ENCODE measurements around the gene CCDC134.
A peak's percentile ranks its signal among the peaks of the same experiment; 100 is the strongest.

Gene CCDC134

DNA sequence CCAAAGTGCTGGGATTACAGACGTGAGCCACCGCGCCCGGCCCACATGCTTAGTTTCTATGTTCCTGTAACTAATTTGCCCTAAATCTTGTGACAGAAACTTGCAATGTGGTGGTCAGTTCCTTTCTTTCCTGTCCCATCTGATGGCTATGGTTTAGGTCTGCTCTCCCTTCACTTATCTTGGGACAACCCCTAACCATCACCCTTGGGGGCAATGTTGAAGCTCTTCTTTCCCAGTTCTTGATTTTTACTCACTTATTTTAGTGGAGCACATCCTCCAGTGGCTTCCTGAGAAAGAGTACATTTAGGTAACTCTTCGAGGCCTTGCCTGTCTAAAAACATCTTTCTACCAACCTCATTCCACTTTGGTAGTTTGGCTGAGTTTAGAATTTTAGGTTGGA, 39.7 kb downstream of the CCDC134 start:
- no peak for DNase-seq
- Histone ChIP-seq H2BK120ac (ENCODE audit: insufficient read depth, low read length, poor library complexity) (no peak overlapping the region), H3K9ac (ENCODE audit: low read length) (no peak overlapping the region), H3K18ac (ENCODE audit: low read length) (no peak overlapping the region), H3K36me3 (ENCODE audit: control insufficient read depth in 1 of 2, insufficient read depth in 2 of 2, low read length in 2 of 2) (peaks cover 11 to 22% of the 10 kb centered on the region in 2 experiments), H2BK12ac (ENCODE audit: low read length) (no peak overlapping the region), H3K9me3 (ENCODE audit: insufficient read depth, low read depth, low read length) (no peaks in the 10 kb centered on the region), H4K8ac (ENCODE audit: low read depth, low read length) (no peak overlapping the region), H3K23ac (ENCODE audit: low read length) (no peak overlapping the region), H3K4me2 (ENCODE audit: low read length) (no peak overlapping the region), H3K27ac (ENCODE audit: low read depth, low read length) (no peak overlapping the region), H3K4ac (ENCODE audit: low read depth, low read length) (peak overlapping the region; percentile 65), H4K12ac (ENCODE audit: low read depth, low read length) (no peak overlapping the region), H3K27me3 (ENCODE audit: insufficient read depth, low read length) (no peaks in the 10 kb centered on the region), H2AFZ (ENCODE audit: insufficient read depth, low read length, poor library complexity) (no peak overlapping the region), H3K79me2 (ENCODE audit: control insufficient read depth, insufficient read depth, low read length, poor library complexity) (peaks cover 15% of the 10 kb centered on the region), H3K4me3 (ENCODE audit: low read depth, low read length) (no peak overlapping the region), H3K79me1 (ENCODE audit: low read length) (peaks cover 5% of the 10 kb centered on the region), H2AK5ac (ENCODE audit: low read length) (no peak overlapping the region), H2BK5ac (ENCODE audit: low read depth, low read length, poor library complexity) (no peak overlapping the region), H3K14ac (ENCODE audit: low read length) (no peak overlapping the region), H4K91ac (ENCODE audit: low read depth, low read length) (no peak overlapping the region), H3K4me1 (ENCODE audit: control insufficient read depth in 1 of 2, insufficient read depth in 2 of 2, low read length in 2 of 2) (peaks cover 5 to 15% of the 10 kb centered on the region in 2 experiments)
- WGBS (ENCODE audit: extremely low coverage, insufficient coverage, insufficient read length) = no CpG with 5 or more reads among the region's 5 CpGs

DNA sequence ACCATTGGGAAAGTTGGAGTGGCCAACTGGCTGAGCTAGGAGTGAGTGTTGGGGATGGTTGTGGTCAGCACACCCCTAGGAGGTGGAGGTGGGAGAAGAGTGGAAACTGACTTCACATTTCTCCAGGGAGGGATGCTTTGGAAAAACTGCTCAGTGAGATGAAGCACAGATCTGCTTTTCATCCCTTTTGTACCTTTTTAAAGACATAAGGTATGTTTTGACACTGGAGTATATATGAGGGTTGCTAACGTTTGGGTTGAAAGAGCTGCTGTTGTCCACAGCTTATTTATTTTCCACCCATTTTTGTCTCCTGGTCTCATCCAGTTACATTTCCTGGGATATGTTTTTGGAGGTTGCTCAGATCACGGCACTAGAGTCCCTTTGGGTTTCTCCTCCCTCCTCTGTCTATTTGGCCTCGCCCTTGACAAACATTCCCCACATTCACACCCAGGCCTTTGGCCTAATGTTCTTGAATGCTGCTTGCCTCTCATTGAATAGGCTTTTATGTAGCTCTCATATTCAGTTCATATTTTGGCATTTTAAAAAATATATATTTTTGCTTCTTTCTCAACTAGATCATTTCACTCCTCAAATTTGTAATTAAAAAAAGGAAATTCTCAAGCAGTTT, 40.7 kb downstream of the CCDC134 start:
- no CpG with 5 or more reads among the region's 3 CpGs for WGBS (ENCODE audit: extremely low coverage, insufficient coverage, insufficient read length)
- Histone ChIP-seq H3K36me3 (ENCODE audit: control insufficient read depth in 1 of 2, insufficient read depth in 2 of 2, low read length in 2 of 2) (peaks cover 8 to 16% of the 10 kb centered on the region in 2 experiments), H4K12ac (ENCODE audit: low read depth, low read length) (no peak overlapping the region), H3K27ac (ENCODE audit: low read depth, low read length) (no peak overlapping the region), H3K4me2 (ENCODE audit: low read length) (no peak overlapping the region), H2BK12ac (ENCODE audit: low read length) (no peak overlapping the region), H3K27me3 (ENCODE audit: insufficient read depth, low read length) (no peaks in the 10 kb centered on the region), H2AFZ (ENCODE audit: insufficient read depth, low read length, poor library complexity) (no peak overlapping the region), H3K14ac (ENCODE audit: low read length) (no peak overlapping the region), H3K4me3 (ENCODE audit: low read depth, low read length) (no peak overlapping the region), H3K23ac (ENCODE audit: low read length) (no peak overlapping the region), H2BK5ac (ENCODE audit: low read depth, low read length, poor library complexity) (no peak overlapping the region), H3K79me1 (ENCODE audit: low read length) (peaks cover 6% of the 10 kb centered on the region), H4K8ac (ENCODE audit: low read depth, low read length) (no peak overlapping the region), H3K4me1 (ENCODE audit: control insufficient read depth in 1 of 2, insufficient read depth in 2 of 2, low read length in 2 of 2) (peaks cover 10 to 20% of the 10 kb centered on the region in 2 experiments), H3K9ac (ENCODE audit: low read length) (no peak overlapping the region), H3K4ac (ENCODE audit: low read depth, low read length) (peak overlapping the region; percentile 50), H3K9me3 (ENCODE audit: insufficient read depth, low read depth, low read length) (no peaks in the 10 kb centered on the region), H3K18ac (ENCODE audit: low read length) (no peak overlapping the region), H4K91ac (ENCODE audit: low read depth, low read length) (no peak overlapping the region), H2AK5ac (ENCODE audit: low read length) (no peak overlapping the region), H2BK120ac (ENCODE audit: insufficient read depth, low read length, poor library complexity) (no peak overlapping the region), H3K79me2 (ENCODE audit: control insufficient read depth, insufficient read depth, low read length, poor library complexity) (peaks cover 19% of the 10 kb centered on the region)
- DNase-seq = peak in 1 of 2 donors; percentile 19

DNA sequence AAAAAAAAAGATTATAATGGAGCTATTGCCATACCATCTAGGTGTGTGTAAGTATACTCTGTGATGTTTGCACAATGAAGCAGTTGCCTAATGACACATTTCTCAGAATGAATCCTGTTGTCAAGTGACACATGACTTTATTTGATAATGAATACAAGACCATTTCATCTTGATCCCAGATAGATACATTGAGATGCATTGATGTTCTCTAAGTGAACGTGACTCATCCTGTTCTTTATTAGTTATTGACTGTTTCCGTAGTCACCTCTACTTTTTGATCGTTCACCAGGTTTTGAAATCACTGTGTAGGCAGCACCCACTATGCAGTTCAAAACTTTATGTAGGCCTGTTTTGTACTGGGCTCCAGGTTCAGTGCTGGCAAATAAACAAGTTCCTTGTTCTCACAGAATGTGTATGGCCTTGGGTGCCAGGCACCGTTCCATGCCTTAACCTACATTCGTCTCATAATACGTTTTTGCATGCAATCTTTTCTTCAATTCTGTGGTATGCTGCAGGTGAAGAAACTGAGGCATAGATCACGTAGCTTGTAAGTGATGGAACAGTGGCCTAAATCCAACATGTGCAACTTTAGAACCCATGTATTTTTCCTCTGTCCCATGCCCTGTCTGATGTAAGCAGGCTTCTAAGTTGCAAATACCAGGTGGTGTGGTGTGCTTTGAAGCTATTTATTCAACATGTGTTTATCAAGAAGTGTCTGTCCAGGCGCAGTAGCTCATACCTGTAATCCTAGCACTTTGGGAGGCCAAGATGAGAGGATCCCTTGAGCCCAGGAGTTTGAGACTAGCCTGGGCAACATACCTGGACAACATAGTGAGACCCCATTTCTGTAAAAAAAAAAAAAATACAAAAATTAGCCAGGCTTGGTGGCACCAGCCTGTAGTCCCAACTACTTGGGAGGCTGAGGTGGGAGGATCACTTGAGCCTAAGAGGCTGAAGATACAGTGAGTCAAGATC, 42.8 kb downstream of the CCDC134 start:
- Histone ChIP-seq H2AFZ (ENCODE audit: insufficient read depth, low read length, poor library complexity) (no peak overlapping the region), H3K79me1 (ENCODE audit: low read length) (peaks cover 6% of the 10 kb centered on the region), H3K4me3 (ENCODE audit: low read depth, low read length) (no peak overlapping the region), H4K91ac (ENCODE audit: low read depth, low read length) (no peak overlapping the region), H3K14ac (ENCODE audit: low read length) (no peak overlapping the region), H2BK120ac (ENCODE audit: insufficient read depth, low read length, poor library complexity) (no peak overlapping the region), H3K9ac (ENCODE audit: low read length) (no peak overlapping the region), H3K79me2 (ENCODE audit: control insufficient read depth, insufficient read depth, low read length, poor library complexity) (peaks cover 24% of the 10 kb centered on the region), H3K18ac (ENCODE audit: low read length) (no peak overlapping the region), H2BK5ac (ENCODE audit: low read depth, low read length, poor library complexity) (no peak overlapping the region), H3K36me3 (ENCODE audit: control insufficient read depth in 1 of 2, insufficient read depth in 2 of 2, low read length in 2 of 2) (peaks cover 5 to 7% of the 10 kb centered on the region in 2 experiments), H3K23ac (ENCODE audit: low read length) (no peak overlapping the region), H3K4ac (ENCODE audit: low read depth, low read length) (peak overlapping the region; percentile 44), H2AK5ac (ENCODE audit: low read length) (no peak overlapping the region), H4K12ac (ENCODE audit: low read depth, low read length) (no peak overlapping the region), H2BK12ac (ENCODE audit: low read length) (no peak overlapping the region), H3K4me2 (ENCODE audit: low read length) (no peak overlapping the region), H4K8ac (ENCODE audit: low read depth, low read length) (no peak overlapping the region), H3K9me3 (ENCODE audit: insufficient read depth, low read depth, low read length) (no peaks in the 10 kb centered on the region), H3K27ac (ENCODE audit: low read depth, low read length) (peak overlapping the region; percentile 3), H3K4me1 (ENCODE audit: control insufficient read depth in 1 of 2, insufficient read depth in 2 of 2, low read length in 2 of 2) (peaks cover 13 to 26% of the 10 kb centered on the region in 2 experiments), H3K27me3 (ENCODE audit: insufficient read depth, low read length) (no peaks in the 10 kb centered on the region)
- DNase-seq = peak; percentile 41 to 81
- WGBS (ENCODE audit: extremely low coverage, insufficient coverage, insufficient read length) = no CpG with 5 or more reads among the region's 8 CpGs

DNA sequence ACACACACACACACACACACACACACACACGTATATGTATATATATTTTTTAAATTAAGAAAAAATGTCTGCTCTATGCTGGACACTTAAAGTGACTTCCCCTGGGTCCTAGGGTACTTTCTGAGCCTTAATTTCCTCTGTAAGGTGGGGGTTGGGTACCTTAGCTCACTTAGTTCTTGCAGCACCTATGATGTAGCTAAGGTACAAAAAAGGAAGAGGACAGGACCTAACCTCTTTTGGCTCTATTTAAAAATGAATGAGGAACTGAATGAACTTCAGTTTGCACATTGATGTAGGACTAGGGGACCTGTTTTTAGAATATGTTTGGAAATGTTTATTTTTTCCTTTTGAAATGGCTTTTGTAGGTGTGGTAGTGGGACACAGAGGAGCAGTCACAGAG, 43.6 kb downstream of the CCDC134 start:
- peak overlapping the region; percentile 1 for H3K4me2 ChIP-seq (ENCODE audit: low read length)
- no peak for DNase-seq
- no peak overlapping the region for H3K4ac ChIP-seq (ENCODE audit: low read depth, low read length)
- no peaks in the 10 kb centered on the region for H3K9me3 ChIP-seq (ENCODE audit: insufficient read depth, low read depth, low read length)
- H4K12ac ChIP-seq (ENCODE audit: low read depth, low read length) = no peak overlapping the region
- no peak overlapping the region for H3K14ac ChIP-seq (ENCODE audit: low read length)
- no peak overlapping the region for H3K23ac ChIP-seq (ENCODE audit: low read length)
- peak overlapping the region; percentile 58 for H3K27ac ChIP-seq (ENCODE audit: low read depth, low read length)
- H2AK5ac ChIP-seq (ENCODE audit: low read length) = no peak overlapping the region
- H3K79me2 ChIP-seq (ENCODE audit: control insufficient read depth, insufficient read depth, low read length, poor library complexity) = peaks cover 23% of the 10 kb centered on the region
- peaks cover 3 to 5% of the 10 kb centered on the region in 2 experiments for H3K36me3 ChIP-seq (ENCODE audit: control insufficient read depth in 1 of 2, insufficient read depth in 2 of 2, low read length in 2 of 2)
- no peak overlapping the region for H4K8ac ChIP-seq (ENCODE audit: low read depth, low read length)
- no peak overlapping the region for H2BK12ac ChIP-seq (ENCODE audit: low read length)
- no peak overlapping the region for H3K18ac ChIP-seq (ENCODE audit: low read length)
- no peak overlapping the region for H3K4me3 ChIP-seq (ENCODE audit: low read depth, low read length)
- H3K4me1 ChIP-seq (ENCODE audit: control insufficient read depth in 1 of 2, insufficient read depth in 2 of 2, low read length in 2 of 2) = peaks cover 13 to 25% of the 10 kb centered on the region in 2 experiments
- H3K27me3 ChIP-seq (ENCODE audit: insufficient read depth, low read length) = no peaks in the 10 kb centered on the region
- H2BK120ac ChIP-seq (ENCODE audit: insufficient read depth, low read length, poor library complexity) = no peak overlapping the region
- H2BK5ac ChIP-seq (ENCODE audit: low read depth, low read length, poor library complexity) = no peak overlapping the region
- no peak overlapping the region for H2AFZ ChIP-seq (ENCODE audit: insufficient read depth, low read length, poor library complexity)
- no peak overlapping the region for H3K9ac ChIP-seq (ENCODE audit: low read length)
- H4K91ac ChIP-seq (ENCODE audit: low read depth, low read length) = no peak overlapping the region
- peaks cover 4% of the 10 kb centered on the region for H3K79me1 ChIP-seq (ENCODE audit: low read length)
- WGBS (ENCODE audit: extremely low coverage, insufficient coverage, insufficient read length) = no CpG with 5 or more reads among the region's 1 CpG

All from trophoblast cell (in vitro differentiated cells and primary cell).